Skeletal muscle tissue (tissue), 4 donors: Measurements from ENCODE around the gene NNT. TPM values are rescaled to one million over a fixed set of nuclear protein-coding genes. Genes with fewer than 3 reads are reported as not detected.

ENCODE experiments used
- H3K27ac ChIP-seq: one replicate; pipeline ENCODE4 v1.7.0; 2013; ENCODE audit warnings: mild to moderate bottlenecking, low read depth, low read length, inconsistent platforms
- H3K27me3 ChIP-seq, 3 donors: one replicate each; pipeline ENCODE4 v1.7.0; 2013; ENCODE audit warnings: low read length in 3 of 3; ENCODE audit not compliant: control insufficient read depth in 3 of 3, insufficient read depth in 3 of 3
- H3K36me3 ChIP-seq, 3 donors: one replicate each; pipeline ENCODE4 v1.7.0; 2013; ENCODE audit warnings: low read length in 3 of 3; ENCODE audit not compliant: control insufficient read depth in 3 of 3, insufficient read depth in 3 of 3
- H3K4me1 ChIP-seq, 3 donors: one replicate each; pipeline ENCODE4 v1.7.0; 2013; ENCODE audit warnings: low read length in 3 of 3, mild to moderate bottlenecking in 3 of 3; ENCODE audit not compliant: control insufficient read depth in 3 of 3, insufficient read depth in 3 of 3
- H3K4me3 ChIP-seq, 3 donors: one replicate each; pipeline ENCODE4 v1.7.0; 2013; ENCODE audit warnings: low read length in 3 of 3
- H3K9ac ChIP-seq, 3 donors: one replicate each; pipeline ENCODE4 v1.7.0; 2013; ENCODE audit warnings: low read length in 3 of 3, mild to moderate bottlenecking in 3 of 3, moderate library complexity in 2 of 3, low read depth in 1 of 3
- H3K9me3 ChIP-seq, 3 donors: one replicate each; pipeline ENCODE4 v1.7.0; 2013; ENCODE audit warnings: low read length in 3 of 3; ENCODE audit not compliant: control insufficient read depth in 3 of 3
- total RNA-seq: library from RNA; depleted of rRNA; stranded (reverse); fragments of >200 nt; gene quantifications from one replicate; pipeline ENCODE4 v1.2.3, GENCODE V29; 2014
- donor health status: Osteomylitis.

The NNT gene
- total RNA-seq, 1 donor from 2014 or later = 116 TPM

- Histone ChIP-seq H3K9ac (no peak overlapping the region), H3K27me3 (no peaks in the 10 kb centered on the region), H3K9me3 (no peaks in the 10 kb centered on the region), H3K4me1 (no peaks in the 10 kb centered on the region), H3K27ac (no peak overlapping the region), H3K4me3 (no peak overlapping the region), H3K36me3 (peaks cover 0 to 10% (median 0%) of the 10 kb centered on the region in 3 donors)
These were observed 71.6 kb downstream of the NNT start for GRCh38 chr5:43674536-43674935.

DNA sequence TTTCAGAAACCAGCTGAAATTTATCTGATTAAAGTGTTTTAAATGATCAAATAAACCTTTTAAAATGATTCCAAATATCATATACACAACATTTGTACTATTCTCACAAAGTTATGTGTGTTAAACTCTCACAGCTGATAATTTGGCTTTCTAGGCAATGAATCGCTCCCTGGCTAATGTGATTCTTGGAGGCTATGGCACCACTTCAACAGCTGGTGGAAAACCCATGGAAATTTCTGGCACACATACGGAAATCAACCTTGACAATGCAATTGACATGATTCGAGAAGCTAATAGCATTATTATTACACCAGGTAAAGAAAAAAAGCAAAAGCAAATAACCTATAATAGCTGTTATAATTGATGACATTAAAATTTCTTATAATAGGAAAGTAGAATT is 72.4 kb downstream of the NNT start:
- Histone ChIP-seq H3K27ac (no peak overlapping the region), H3K27me3 (no peaks in the 10 kb centered on the region), H3K36me3 (peaks cover 0 to 10% (median 2%) of the 10 kb centered on the region in 3 donors), H3K9me3 (no peaks in the 10 kb centered on the region), H3K4me1 (peaks cover 0 to under 1% (median 0%) of the 10 kb centered on the region in 3 donors), H3K4me3 (no peak overlapping the region), H3K9ac (no peak overlapping the region)

GRCh38 chr5:43676083-43676840 is 73.3 kb downstream of the NNT start:
- H3K27ac ChIP-seq = no peak overlapping the region
- no peaks in the 10 kb centered on the region for H3K27me3 ChIP-seq
- peaks cover 0 to 10% (median 2%) of the 10 kb centered on the region in 3 donors for H3K36me3 ChIP-seq
- no peak overlapping the region for H3K4me3 ChIP-seq
- peaks cover 0 to 5% (median 0%) of the 10 kb centered on the region in 3 donors for H3K4me1 ChIP-seq
- no peak overlapping the region for H3K9ac ChIP-seq
- H3K9me3 ChIP-seq = no peaks in the 10 kb centered on the region

- Histone ChIP-seq H3K27me3 (no peaks in the 10 kb centered on the region), H3K27ac (no peak overlapping the region), H3K9ac (no peak overlapping the region), H3K36me3 (peaks cover 0 to 10% (median 2%) of the 10 kb centered on the region in 3 donors), H3K4me3 (no peak overlapping the region), H3K4me1 (peaks cover 0 to 5% (median 0%) of the 10 kb centered on the region in 3 donors), H3K9me3 (no peaks in the 10 kb centered on the region)
These were observed 74.3 kb downstream of the NNT start for GRCh38 chr5:43677253-43677652.

- Histone ChIP-seq H3K27me3 (no peaks in the 10 kb centered on the region), H3K9me3 (no peaks in the 10 kb centered on the region), H3K9ac (no peak overlapping the region), H3K27ac (no peak overlapping the region), H3K4me1 (peaks cover 8 to 14% (median 9%) of the 10 kb centered on the region in 3 donors), H3K4me3 (no peak overlapping the region), H3K36me3 (peaks cover 0 to 15% (median 2%) of the 10 kb centered on the region in 3 donors)
These were observed 76.2 kb downstream of the NNT start for GRCh38 chr5:43679214-43679613.

- H3K27ac ChIP-seq = no peak overlapping the region
- H3K9ac ChIP-seq = no peak overlapping the region
- peaks cover 8 to 14% (median 9%) of the 10 kb centered on the region in 3 donors for H3K4me1 ChIP-seq
These were observed 77.3 kb downstream of the NNT start for GRCh38 chr5:43680286-43680685.

DNA sequence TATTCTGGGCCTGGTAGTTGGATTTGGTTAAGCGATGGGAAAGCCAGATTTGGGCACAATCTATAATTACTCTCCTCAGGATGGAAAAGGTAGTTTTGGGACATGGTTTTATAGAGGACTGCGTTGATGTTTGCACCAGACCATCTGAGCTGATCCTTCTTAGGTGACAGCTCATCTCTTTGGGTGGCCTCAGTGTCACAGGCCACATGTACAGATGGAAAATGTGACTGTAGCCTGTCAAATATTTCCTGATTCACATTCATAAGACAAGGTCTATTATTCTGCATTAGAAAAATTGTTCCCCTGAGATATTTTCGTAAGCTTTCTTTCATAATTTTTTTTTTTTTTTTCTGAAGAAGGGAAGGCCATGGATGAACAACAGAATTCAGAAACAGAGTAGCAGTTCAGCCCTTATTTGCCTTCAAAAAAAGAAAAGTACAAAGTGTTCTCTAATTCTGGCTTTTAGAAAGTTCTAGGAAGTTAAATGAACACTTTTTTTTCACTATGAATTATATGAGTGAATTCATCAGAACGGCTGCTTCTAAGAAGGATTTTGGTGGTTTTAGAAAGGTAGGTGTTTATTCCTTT is 81.0 kb downstream of the NNT start:
- no peaks in the 10 kb centered on the region for H3K27me3 ChIP-seq
- no peak overlapping the region for H3K27ac ChIP-seq
- peaks cover 8 to 14% (median 9%) of the 10 kb centered on the region in 3 donors for H3K4me1 ChIP-seq
- no peaks in the 10 kb centered on the region for H3K9me3 ChIP-seq
- H3K9ac ChIP-seq = no peak overlapping the region
- H3K4me3 ChIP-seq = no peak overlapping the region
- peaks cover 0 to 5% (median 2%) of the 10 kb centered on the region in 3 donors for H3K36me3 ChIP-seq

More at GRCh38 chr5:43680286-43680685, 77.3 kb downstream of the NNT start:
- Histone ChIP-seq H3K27me3 (no peaks in the 10 kb centered on the region), H3K4me3 (no peak overlapping the region), H3K9me3 (no peaks in the 10 kb centered on the region), H3K36me3 (peaks cover 0 to 15% (median 2%) of the 10 kb centered on the region in 3 donors)

GRCh38 chr5:43685252-43685950 is 82.4 kb downstream of the NNT start:
- H3K27me3 ChIP-seq = no peaks in the 10 kb centered on the region
- H3K4me1 ChIP-seq = peaks cover 8 to 13% (median 9%) of the 10 kb centered on the region in 3 donors
- H3K36me3 ChIP-seq = peaks cover 0 to 5% (median 0%) of the 10 kb centered on the region in 3 donors
- H3K9me3 ChIP-seq = no peaks in the 10 kb centered on the region
- no peak overlapping the region for H3K27ac ChIP-seq
- H3K9ac ChIP-seq = no peak overlapping the region
- H3K4me3 ChIP-seq = no peak overlapping the region

GRCh38 chr5:43687275-43687674 is 84.3 kb downstream of the NNT start:
- Histone ChIP-seq H3K36me3 (peaks cover 0 to 5% (median 0%) of the 10 kb centered on the region in 3 donors), H3K27me3 (no peaks in the 10 kb centered on the region), H3K4me1 (peaks cover 8 to 9% (median 9%) of the 10 kb centered on the region in 3 donors), H3K27ac (no peak overlapping the region), H3K9me3 (no peaks in the 10 kb centered on the region), H3K4me3 (no peak overlapping the region), H3K9ac (no peak overlapping the region)

DNA sequence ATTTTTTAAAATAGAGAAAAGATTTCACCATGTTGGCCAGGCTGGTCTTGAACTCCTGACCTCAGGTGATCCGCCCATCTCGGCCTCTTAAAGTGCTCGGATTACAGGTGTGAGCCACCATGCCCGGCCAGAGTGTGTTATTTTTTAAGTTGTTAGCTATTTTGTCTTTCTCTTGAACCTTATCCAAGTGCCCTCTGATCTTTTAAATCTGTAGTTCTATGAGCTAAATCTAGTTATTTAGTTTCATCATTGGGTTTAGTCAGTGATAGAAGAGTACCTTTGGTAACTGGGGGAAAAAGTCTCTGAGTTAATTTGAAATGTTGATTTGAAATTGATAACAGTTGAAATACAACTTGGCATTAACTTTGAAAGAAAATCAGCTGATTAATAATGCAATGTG is 88.3 kb downstream of the NNT start:
- Histone ChIP-seq H3K4me1 (peaks cover 0 to 5% (median 0%) of the 10 kb centered on the region in 3 donors), H3K9me3 (no peaks in the 10 kb centered on the region), H3K4me3 (no peak overlapping the region), H3K27me3 (no peaks in the 10 kb centered on the region), H3K36me3 (no peaks in the 10 kb centered on the region), H3K9ac (no peak overlapping the region), H3K27ac (no peak overlapping the region)
